Anterior cingulate cortex (tissue), 58 donors: ENCODE measurements around the gene KLC1.
A peak's percentile ranks its signal among the peaks of the same experiment; 100 is the strongest.

Source experiments
- DNase-seq, 58 donors: peaks; one replicate each; lab custom pipeline; 2025; lab: John Stamatoyannopoulos, UW

KLC1 gene

GRCh38 chr14:103741876-103742275 lies 112.9 kb downstream of the KLC1 start:
- DNase-seq: no peak

GRCh38 chr14:103742499-103743255 lies 113.7 kb downstream of the KLC1 start:
- DNase-seq: no peak

- DNase-seq: no peak
These were observed 114.7 kb downstream of the KLC1 start for GRCh38 chr14:103743691-103744090.

- DNase-seq: no peak
These were observed 115.8 kb downstream of the KLC1 start for GRCh38 chr14:103744621-103745395.

- DNase-seq: no peak
These were observed 116.4 kb downstream of the KLC1 start for GRCh38 chr14:103745424-103745823.

GRCh38 chr14:103746701-103747100 lies 117.7 kb downstream of the KLC1 start:
- peak in 1 of 58 donors; percentile 30 for DNase-seq

- no peak for DNase-seq
These were observed 119.5 kb downstream of the KLC1 start for GRCh38 chr14:103748534-103748857.

- no peak for DNase-seq
These were observed 120.4 kb downstream of the KLC1 start for GRCh38 chr14:103749452-103749851.

GRCh38 chr14:103749860-103750259 lies 120.8 kb downstream of the KLC1 start:
- DNase-seq: no peak
